Astrocyte of the spinal cord (primary cell): ENCODE data around the gene SUCLG2.
A peak's percentile ranks its signal among the peaks of the same experiment; 100 is the strongest.

ENCODE experiments used
- DNase-seq: peaks from one replicate; pipeline ENCODE4 v3.0.0; 2011; ENCODE audit warnings: low read depth, low spot score
- H3K4me3 ChIP-seq: 2 replicates; pipeline ENCODE4 v1.5.1; 2011; ENCODE audit warnings: low read depth, mild to moderate bottlenecking, low read length, moderate library complexity
- in situ Hi-C: cut with HindIII; loops from 2 replicates; pipeline ENCODE4 v1.10.0; 2017; ENCODE audit warnings: low sequenced_read_pairs
- TF ChIP-seq, protein P1 (sequence below): IDR thresholded peaks from 2 replicates; pipeline ENCODE4 v1.5.1; 2012; ENCODE audit warnings: low read depth, mild to moderate bottlenecking, low read length, inconsistent platforms

The SUCLG2 gene

DNA sequence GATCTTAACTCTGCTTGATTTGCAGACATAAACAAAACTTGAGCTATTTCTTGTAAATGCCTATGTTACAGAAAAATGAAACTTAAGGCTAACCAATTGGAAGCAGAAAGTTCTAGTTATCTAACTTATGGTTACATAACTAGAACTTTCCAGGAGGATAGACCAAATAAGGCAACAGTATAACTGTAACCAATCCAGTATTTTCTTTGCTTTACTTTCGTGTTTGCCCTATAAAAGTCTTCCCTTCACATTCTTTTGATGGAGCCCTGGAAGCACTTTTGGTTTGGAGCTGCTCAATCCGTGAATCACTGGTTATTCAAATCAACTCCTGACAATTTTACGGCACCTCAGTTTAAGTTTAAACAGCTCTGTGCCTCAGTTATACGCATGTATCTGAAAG, 164.6 kb downstream of the SUCLG2 start:
- in situ Hi-C loops: no loop called here
- peak; percentile 40 for DNase-seq
- TF ChIP-seq, protein P1, sequence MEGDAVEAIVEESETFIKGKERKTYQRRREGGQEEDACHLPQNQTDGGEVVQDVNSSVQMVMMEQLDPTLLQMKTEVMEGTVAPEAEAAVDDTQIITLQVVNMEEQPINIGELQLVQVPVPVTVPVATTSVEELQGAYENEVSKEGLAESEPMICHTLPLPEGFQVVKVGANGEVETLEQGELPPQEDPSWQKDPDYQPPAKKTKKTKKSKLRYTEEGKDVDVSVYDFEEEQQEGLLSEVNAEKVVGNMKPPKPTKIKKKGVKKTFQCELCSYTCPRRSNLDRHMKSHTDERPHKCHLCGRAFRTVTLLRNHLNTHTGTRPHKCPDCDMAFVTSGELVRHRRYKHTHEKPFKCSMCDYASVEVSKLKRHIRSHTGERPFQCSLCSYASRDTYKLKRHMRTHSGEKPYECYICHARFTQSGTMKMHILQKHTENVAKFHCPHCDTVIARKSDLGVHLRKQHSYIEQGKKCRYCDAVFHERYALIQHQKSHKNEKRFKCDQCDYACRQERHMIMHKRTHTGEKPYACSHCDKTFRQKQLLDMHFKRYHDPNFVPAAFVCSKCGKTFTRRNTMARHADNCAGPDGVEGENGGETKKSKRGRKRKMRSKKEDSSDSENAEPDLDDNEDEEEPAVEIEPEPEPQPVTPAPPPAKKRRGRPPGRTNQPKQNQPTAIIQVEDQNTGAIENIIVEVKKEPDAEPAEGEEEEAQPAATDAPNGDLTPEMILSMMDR: no peak
- H3K4me3 ChIP-seq: no peak overlapping the region

DNA sequence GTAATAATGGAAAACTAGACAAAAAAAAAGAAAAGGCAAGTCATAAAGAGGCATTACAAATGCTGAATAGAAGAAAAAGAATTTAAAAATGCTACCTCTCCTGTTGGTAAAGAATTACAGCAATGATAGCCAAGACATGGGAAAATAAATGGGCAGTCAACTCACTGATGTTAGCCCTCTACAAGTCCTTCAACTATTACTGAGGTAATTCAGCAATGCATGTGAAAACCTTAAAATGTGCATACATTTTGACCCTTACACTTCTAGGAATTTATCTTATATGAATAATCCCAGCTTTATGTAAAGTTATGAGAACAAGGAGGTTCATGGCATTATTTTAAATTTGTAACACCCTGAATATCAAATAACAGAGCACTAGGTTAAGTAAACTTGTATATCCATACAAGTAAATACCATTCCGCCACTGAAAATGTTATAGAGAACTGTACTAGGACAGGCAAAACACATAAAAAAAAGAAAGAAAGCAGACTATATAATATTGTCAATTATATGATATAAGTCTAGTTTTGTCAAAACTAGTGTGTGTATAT, 166.8 kb downstream of the SUCLG2 start:
- in situ Hi-C loops: no loop called here

DNA sequence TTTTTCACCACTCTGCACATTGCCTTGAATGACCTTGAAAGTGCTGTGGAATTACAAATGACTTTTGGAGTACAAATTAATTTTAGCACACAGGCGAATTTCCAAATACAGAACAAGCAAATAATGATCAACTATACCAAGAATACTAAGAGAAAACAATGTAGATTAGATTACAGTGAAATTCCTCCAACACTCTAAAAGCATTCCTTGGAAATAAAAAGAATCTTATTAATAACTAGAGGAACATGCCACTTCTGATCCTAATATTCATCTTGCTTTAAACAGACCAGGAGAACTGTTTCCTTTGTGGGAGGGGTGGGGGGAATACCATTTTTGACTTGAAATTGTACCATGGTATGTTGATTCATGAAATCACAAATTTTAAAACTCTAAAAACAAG, 167.5 kb downstream of the SUCLG2 start:
- no peak for DNase-seq
- in situ Hi-C loops: no loop called here
- TF ChIP-seq, protein P1: no peak
- H3K4me3 ChIP-seq: no peak overlapping the region

More for the DNA sequence above, 166.8 kb downstream of the SUCLG2 start:
- H3K4me3 ChIP-seq: no peak overlapping the region
- TF ChIP-seq, protein P1: no peak
- no peak for DNase-seq

DNA sequence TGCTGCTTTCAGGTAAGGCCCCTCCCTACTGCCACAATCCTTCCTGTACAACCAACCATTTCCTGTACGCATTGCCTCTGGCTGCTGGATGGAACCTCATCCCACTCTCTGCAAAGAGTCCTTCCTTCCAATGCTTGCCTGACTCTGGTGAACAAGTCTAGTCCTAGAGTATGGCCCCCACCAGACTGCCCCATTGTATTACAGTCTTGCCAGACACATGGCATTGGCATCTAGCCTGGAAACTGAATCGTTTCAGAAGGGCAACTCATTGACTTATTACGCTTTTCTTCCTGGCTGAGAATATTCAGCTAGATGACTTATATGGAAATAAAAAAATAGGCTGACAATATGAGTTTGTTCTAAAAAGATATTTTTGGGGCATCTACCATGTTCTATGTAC, 170.3 kb downstream of the SUCLG2 start:
- DNase-seq: no peak
- in situ Hi-C loops: no loop called here
- TF ChIP-seq, protein P1: no peak

DNA sequence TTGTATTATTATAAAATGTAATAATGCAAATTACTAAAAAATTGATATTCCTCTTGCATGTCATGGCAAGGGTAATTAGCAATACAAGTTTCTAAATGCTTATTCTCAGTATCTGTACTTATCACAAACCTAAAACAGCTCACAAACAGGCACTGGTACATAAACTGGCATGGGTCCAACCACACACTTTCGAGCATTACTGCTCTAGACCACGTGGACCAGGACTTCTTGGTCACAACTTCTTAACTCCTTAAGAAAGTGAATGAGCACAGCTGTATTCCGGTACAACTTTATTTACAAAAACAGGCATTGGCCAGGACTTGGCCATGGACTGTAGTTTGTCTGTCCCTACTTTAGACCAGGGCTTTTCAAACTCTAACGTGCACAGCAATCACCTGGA, 173.3 kb downstream of the SUCLG2 start:
- in situ Hi-C loops: no loop called here
- no peak overlapping the region for H3K4me3 ChIP-seq
- no peak for DNase-seq
- TF ChIP-seq, protein P1: no peak

More for the DNA sequence above, 170.3 kb downstream of the SUCLG2 start:
- H3K4me3 ChIP-seq: no peak overlapping the region

DNA sequence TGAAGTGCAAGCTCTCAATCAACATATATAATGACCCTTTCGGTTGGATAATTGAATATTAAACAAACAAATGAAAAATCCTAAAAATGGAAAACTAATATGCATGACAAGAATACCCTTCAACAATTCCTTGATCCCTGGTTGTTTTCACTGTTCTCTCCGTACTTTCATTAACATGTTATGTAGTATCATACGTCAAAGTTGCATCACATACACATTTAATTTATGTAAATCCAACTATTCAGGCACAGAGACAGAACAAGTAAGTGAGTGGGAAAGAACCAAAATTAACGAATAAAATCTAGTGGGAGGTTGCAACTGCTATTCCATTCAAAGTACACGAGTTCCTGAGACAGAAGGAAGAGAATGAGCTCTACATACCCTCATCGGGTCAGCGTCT, 176.0 kb downstream of the SUCLG2 start:
- in situ Hi-C loops: no loop called here
- no peak overlapping the region for H3K4me3 ChIP-seq
- DNase-seq: no peak
- TF ChIP-seq, protein P1: no peak

DNA sequence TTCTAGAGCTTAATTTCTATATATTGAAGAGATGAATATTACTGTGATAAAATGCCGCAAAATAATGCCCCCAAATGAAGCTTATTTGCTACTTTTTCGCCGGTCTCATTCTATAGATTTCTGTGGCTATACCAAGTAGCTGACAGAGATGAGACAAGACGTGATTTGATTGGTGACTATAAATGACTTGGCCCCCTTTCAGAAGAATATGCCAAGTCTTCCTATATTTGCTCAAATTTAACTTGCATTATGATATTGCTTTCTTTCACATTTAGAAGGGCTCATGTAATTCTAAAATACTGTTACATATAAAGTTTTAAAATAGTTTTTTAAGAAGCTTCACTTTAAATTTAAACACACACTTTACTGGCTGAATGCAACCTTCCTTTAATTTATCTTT, 180.1 kb downstream of the SUCLG2 start:
- DNase-seq: no peak
- TF ChIP-seq, protein P1: no peak

More for the DNA sequence above, 180.1 kb downstream of the SUCLG2 start:
- H3K4me3 ChIP-seq: no peak overlapping the region
- in situ Hi-C loops: no loop called here
